Heart left ventricle (tissue), 13 donors: ENCODE data around the gene CLSTN3.

ENCODE experiments used
- POLR2A ChIP-seq, 2 donors: fragments of 450-650 bp; IDR thresholded peaks; one replicate each; pipeline ENCODE4 v1.6.1; 2017; ENCODE audit warnings: antibody characterized with exemption in 2 of 2, mild to moderate bottlenecking in 2 of 2, moderate library complexity in 2 of 2
- TF ChIP-seq, protein P1 (sequence below), 12 donors: fragments of 200-600 bp; sonication (generic) in 4 of 12; IDR thresholded peaks; one replicate each; pipeline versions ENCODE4 v1.5.0 to v1.8.0; 2018 to 2022; ENCODE audit warnings: antibody characterized with exemption in 12 of 12, mild to moderate bottlenecking in 5 of 12
- donor health status: ischemic (EF 13 %, LVEDD 7.1; RV severe dilation, severe dysfunction).
- donor health status: DM: no; HTN: yes; CAD: no.
- donor health status: DM: no; HTN: no; CAD: no.
- donor health status: ischemic (EF 25% LVEDD 6.9; RV normal size, moderate dysfunction).
- donor health status: ischemic (EF 25% LVEDD 5.7; RV mildly dilated, moderate dysfunction).
- donor health status: ischemic (EF 35%, LVEDD 5.7; RV mildly dilated, moderate dysfunction).
- donor health status: nonischemic (EF 11% LVEDD 7.7; RV severe dilation, severe dysfunction).
- donor health status: DM: yes; HTN: yes; CAD: no.
- donor health status: PGD.
- donor health status: ischemic (EF 29% LVEDD 5.4; RV normal size, mild dysfunction).
- donor health status: nonischemic (EF 23%, LVEDD 6.1; RV moderate dilation, normal function).

GRCh38 chr12:7137908-7138307 is 7.7 kb downstream of the CLSTN3 start:
- TF ChIP-seq, protein P1, sequence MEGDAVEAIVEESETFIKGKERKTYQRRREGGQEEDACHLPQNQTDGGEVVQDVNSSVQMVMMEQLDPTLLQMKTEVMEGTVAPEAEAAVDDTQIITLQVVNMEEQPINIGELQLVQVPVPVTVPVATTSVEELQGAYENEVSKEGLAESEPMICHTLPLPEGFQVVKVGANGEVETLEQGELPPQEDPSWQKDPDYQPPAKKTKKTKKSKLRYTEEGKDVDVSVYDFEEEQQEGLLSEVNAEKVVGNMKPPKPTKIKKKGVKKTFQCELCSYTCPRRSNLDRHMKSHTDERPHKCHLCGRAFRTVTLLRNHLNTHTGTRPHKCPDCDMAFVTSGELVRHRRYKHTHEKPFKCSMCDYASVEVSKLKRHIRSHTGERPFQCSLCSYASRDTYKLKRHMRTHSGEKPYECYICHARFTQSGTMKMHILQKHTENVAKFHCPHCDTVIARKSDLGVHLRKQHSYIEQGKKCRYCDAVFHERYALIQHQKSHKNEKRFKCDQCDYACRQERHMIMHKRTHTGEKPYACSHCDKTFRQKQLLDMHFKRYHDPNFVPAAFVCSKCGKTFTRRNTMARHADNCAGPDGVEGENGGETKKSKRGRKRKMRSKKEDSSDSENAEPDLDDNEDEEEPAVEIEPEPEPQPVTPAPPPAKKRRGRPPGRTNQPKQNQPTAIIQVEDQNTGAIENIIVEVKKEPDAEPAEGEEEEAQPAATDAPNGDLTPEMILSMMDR (IDR thresholded peaks at IDR 0.05), result no peak
- no peak for TF ChIP-seq POLR2A (IDR thresholded peaks at IDR 0.05)
